ENCODE results near the gene ANK2.
"Not testable (repeated sequence)": the region's sequence is repeated elsewhere in the genome, so short reads cannot be mapped to it uniquely, and the experiment has no call there.

ANK2 gene

GRCh38 chr4:113221990-113222389 lies 172.5 kb downstream of the ANK2 start:
- DNase-seq = no peak

GRCh38 chr4:113222471-113222870 lies 173.0 kb downstream of the ANK2 start:
- no peak for DNase-seq

- no peak for DNase-seq
These were observed 173.5 kb downstream of the ANK2 start for GRCh38 chr4:113223001-113223400.

GRCh38 chr4:113232194-113232593 lies 182.7 kb downstream of the ANK2 start:
- no peak for DNase-seq

GRCh38 chr4:113236916-113237315 lies 187.5 kb downstream of the ANK2 start:
- DNase-seq = no peak

GRCh38 chr4:113243312-113243711 lies 193.9 kb downstream of the ANK2 start:
- DNase-seq = no peak

- not testable (repeated sequence) for DNase-seq
These were observed 195.3 kb downstream of the ANK2 start for GRCh38 chr4:113244747-113245146.

- DNase-seq = no peak
These were observed 198.9 kb downstream of the ANK2 start for GRCh38 chr4:113248320-113248719.

- DNase-seq = no peak
These were observed 206.2 kb downstream of the ANK2 start for GRCh38 chr4:113255628-113256027.

- DNase-seq = no peak
These were observed 207.5 kb downstream of the ANK2 start for GRCh38 chr4:113256946-113257345.

- no peak for DNase-seq
These were observed 211.2 kb downstream of the ANK2 start for GRCh38 chr4:113260688-113261087.

GRCh38 chr4:113263274-113263673 lies 213.8 kb downstream of the ANK2 start:
- DNase-seq = no peak

- DNase-seq = no peak
These were observed 221.3 kb downstream of the ANK2 start for GRCh38 chr4:113270520-113271319.

GRCh38 chr4:113272523-113272922 lies 223.1 kb downstream of the ANK2 start:
- no peak for DNase-seq

- DNase-seq = no peak
These were observed 224.3 kb downstream of the ANK2 start for GRCh38 chr4:113273721-113274220.

- peak; percentile 74 for DNase-seq
These were observed 227.2 kb downstream of the ANK2 start for GRCh38 chr4:113276464-113277170.

- DNase-seq = peak; percentile 81
These were observed 229.0 kb downstream of the ANK2 start for GRCh38 chr4:113278324-113278934.

GRCh38 chr4:113285501-113285900 lies 236.0 kb downstream of the ANK2 start:
- DNase-seq = no peak

- DNase-seq = no peak
These were observed 238.8 kb downstream of the ANK2 start for GRCh38 chr4:113288257-113288656.

GRCh38 chr4:113288696-113289095 lies 239.2 kb downstream of the ANK2 start:
- DNase-seq = no peak

GRCh38 chr4:113289766-113290165 lies 240.3 kb downstream of the ANK2 start:
- no peak for DNase-seq

GRCh38 chr4:113290666-113291065 lies 241.2 kb downstream of the ANK2 start:
- no peak for DNase-seq

- peak; percentile 84 for DNase-seq
These were observed 243.1 kb downstream of the ANK2 start for GRCh38 chr4:113292371-113293042.

Measured in femur (tissue), 1 donor.